ENCODE measurements around the gene PHB1.
"Not testable (repeated sequence)": the region's sequence is repeated elsewhere in the genome, so short reads cannot be mapped to it uniquely, and the experiment has no call there.

Gene PHB1

GRCh38 chr17:49439673-49440571, 25.2 kb upstream of the PHB1 start:
- DNase-seq (ENCODE audit: low read depth, low spot score): no peak

GRCh38 chr17:49439305-49439672, 24.6 kb upstream of the PHB1 start:
- no peak for DNase-seq (ENCODE audit: low read depth, low spot score)

- DNase-seq (ENCODE audit: low read depth, low spot score): peak; percentile 71
These were observed 24.0 kb upstream of the PHB1 start for GRCh38 chr17:49438436-49439278.

- DNase-seq (ENCODE audit: low read depth, low spot score): no peak
These were observed 23.2 kb upstream of the PHB1 start for GRCh38 chr17:49437696-49438435.

GRCh38 chr17:49436174-49436573, 21.5 kb upstream of the PHB1 start:
- DNase-seq (ENCODE audit: low read depth, low spot score): no peak

- no peak for DNase-seq (ENCODE audit: low read depth, low spot score)
These were observed 21.0 kb upstream of the PHB1 start for GRCh38 chr17:49435671-49436029.

- peak; percentile 80 for DNase-seq (ENCODE audit: low read depth, low spot score)
These were observed 20.4 kb upstream of the PHB1 start for GRCh38 chr17:49434821-49435670.

GRCh38 chr17:49433000-49433694, 18.5 kb upstream of the PHB1 start:
- no peak for DNase-seq (ENCODE audit: low read depth, low spot score)

- DNase-seq (ENCODE audit: low read depth, low spot score): no peak
These were observed 17.1 kb upstream of the PHB1 start for GRCh38 chr17:49431743-49432142.

- DNase-seq (ENCODE audit: low read depth, low spot score): no peak
These were observed 10.3 kb upstream of the PHB1 start for GRCh38 chr17:49425004-49425286.

GRCh38 chr17:49424276-49425003, 9.8 kb upstream of the PHB1 start:
- DNase-seq (ENCODE audit: low read depth, low spot score): not testable (repeated sequence)

- no peak for DNase-seq (ENCODE audit: low read depth, low spot score)
These were observed 8.0 kb upstream of the PHB1 start for GRCh38 chr17:49422714-49423113.

GRCh38 chr17:49419761-49420160, 5.1 kb upstream of the PHB1 start:
- DNase-seq (ENCODE audit: low read depth, low spot score): not testable (repeated sequence)

GRCh38 chr17:49418754-49419740, 4.4 kb upstream of the PHB1 start:
- not testable (repeated sequence) for DNase-seq (ENCODE audit: low read depth, low spot score)

- DNase-seq (ENCODE audit: low read depth, low spot score): no peak
These were observed 436 bp downstream of the PHB1 start for GRCh38 chr17:49414271-49414621.

- no peak for DNase-seq (ENCODE audit: low read depth, low spot score)
These were observed 5.6 kb downstream of the PHB1 start for GRCh38 chr17:49409066-49409465.

GRCh38 chr17:49407981-49408501, 6.6 kb downstream of the PHB1 start:
- DNase-seq (ENCODE audit: low read depth, low spot score): peak; percentile 94

GRCh38 chr17:49407086-49407485, 7.6 kb downstream of the PHB1 start:
- DNase-seq (ENCODE audit: low read depth, low spot score): no peak
